Measurements from ENCODE around the gene CRYBG1. TPM values are rescaled to one million over a fixed set of nuclear protein-coding genes. Genes with fewer than 3 reads are reported as not detected.

The CRYBG1 gene
- total RNA-seq, 1 experiment from 2014 or later: 10.1 TPM

DNA sequence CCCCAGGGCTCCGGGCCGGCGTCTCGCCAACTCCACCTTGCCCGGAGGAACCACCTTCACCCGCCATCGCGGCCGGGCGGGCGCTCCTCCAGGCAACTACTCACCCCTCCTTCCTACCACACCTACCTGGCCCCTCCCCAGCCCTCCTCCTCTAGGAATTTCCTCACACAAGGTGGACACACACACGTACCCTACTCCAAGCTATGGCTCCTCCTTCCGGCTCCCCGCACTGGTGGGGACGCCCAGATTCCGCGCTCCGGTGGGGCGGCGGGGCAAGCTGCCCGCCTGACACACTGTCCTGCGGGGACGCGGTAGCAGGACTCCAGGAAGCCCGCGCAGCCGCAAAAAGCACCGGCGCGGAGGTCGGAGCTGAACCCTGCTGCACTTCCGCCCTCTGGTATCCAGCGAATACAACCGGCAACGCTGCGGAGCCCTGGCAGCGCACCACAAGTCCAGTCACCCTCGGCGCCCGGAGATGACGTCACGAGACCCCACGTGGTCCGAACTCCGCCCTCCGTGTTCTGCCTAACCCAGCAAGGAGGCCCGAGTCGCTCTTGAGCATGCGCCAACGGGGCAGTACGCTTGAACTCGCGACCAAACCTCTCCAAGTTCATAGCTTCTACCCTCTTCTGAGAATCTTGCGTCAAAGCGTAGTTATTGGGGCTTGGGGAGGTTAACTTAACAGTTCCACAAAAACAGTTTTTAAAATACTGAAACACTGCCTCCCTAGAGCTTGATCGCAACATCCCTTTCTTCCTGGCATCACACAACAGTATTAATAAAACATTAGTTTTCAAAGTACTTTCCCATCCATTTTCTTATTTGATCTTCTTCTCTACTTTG lies 35.0 kb upstream of the CRYBG1 start, which contains the start of gene ATG5:
Gene ATG5 (minus strand): TSS at position 425 of the 843 bp plus-strand sequence. CDS start 9,552 bp downstream, outside the sequence.
- Mint-ChIP-seq H3K4me3 (peak within 1 kb of the TSS; percentile 92), H3K4me1 (peaks cover 24% of the 10 kb centered on the region), H3K9me3 (no peaks in the 10 kb centered on the region; the same call in 1 of the 2 replicates), H3K27me3 (ENCODE audit: low read depth) (peaks cover 9% of the 10 kb centered on the region), H3K36me3 (peaks cover 3% of the 10 kb centered on the region; the same call in 1 of the 2 replicates), H3K27ac (peak within 1 kb of the TSS; percentile 93)
- ATAC-seq (peak; percentile 91), DNase-seq (ENCODE audit: low spot score) (peak; percentile 100)
- POLR2A ChIA-PET: interaction anchor here (0.6 to 1.0 kb wide), 2 partner anchors 427 to 788 kb away, joined by 3 to 4 read pairs; no protein-coding TSS in a partner anchor
- CTCF ChIA-PET: interaction anchor here (0.6 to 1.7 kb wide), 6 partner anchors 10 to 325 kb away, joined by 3 to 11 read pairs (median 6); partner anchors contain the start of gene CRYBG1
- TF ChIP-seq SP1 (CRISPR knock-in tag; conservative IDR thresholded peaks at IDR 0.05): peak; percentile 86
- peak; percentile 42; the same call in 1 of the 2 replicates for TF ChIP-seq ZNF121 (CRISPR knock-in tag; IDR thresholded peaks at IDR 0.05)
- no peak for TF ChIP-seq SMAD4 (CRISPR knock-in tag; IDR thresholded peaks at IDR 0.05)
- peak; percentile 71; the same call in 1 of the 2 replicates for TF ChIP-seq ETV6 (CRISPR knock-in tag; IDR thresholded peaks at IDR 0.05)
- 0 out of 2 replicates have a peak, but pooled peaks have one; percentile 54 for TF ChIP-seq ZNF232 (CRISPR knock-in tag; IDR thresholded peaks at IDR 0.05)
- TF ChIP-seq ARID4B (CRISPR knock-in tag; IDR thresholded peaks at IDR 0.05; ENCODE audit: borderline replicate concordance): peak; percentile 86; the same call in 1 of the 2 replicates
- TF ChIP-seq CBFB (CRISPR knock-in tag; IDR thresholded peaks at IDR 0.05; ENCODE audit: low read depth): 0 out of 2 replicates have a peak, but pooled peaks have one; percentile 79
- TF ChIP-seq FOXP4 (CRISPR knock-in tag; IDR thresholded peaks at IDR 0.05): peak; percentile 28; the same call in 1 of the 2 replicates
- TF ChIP-seq TP53 (CRISPR knock-in tag; IDR thresholded peaks at IDR 0.05): no peak
- TF ChIP-seq GABPB1 (CRISPR knock-in tag; IDR thresholded peaks at IDR 0.05): peak; percentile 63
- TF ChIP-seq JUN (CRISPR knock-in tag; IDR thresholded peaks at IDR 0.05): 0 out of 2 replicates have a peak, but pooled peaks have one; percentile 73
- TF ChIP-seq USF2 (CRISPR knock-in tag; IDR thresholded peaks at IDR 0.05): peak; percentile 98
- 0 out of 2 replicates have a peak, but pooled peaks have one; percentile 59 for TF ChIP-seq SMAD3 (CRISPR knock-in tag; IDR thresholded peaks at IDR 0.05; ENCODE audit: borderline replicate concordance)
- TF ChIP-seq ZNF138 (CRISPR knock-in tag; conservative IDR thresholded peaks at IDR 0.05): no peak
- peak; percentile 87; the same call in 1 of the 2 replicates for TF ChIP-seq FOXP1 (CRISPR knock-in tag; IDR thresholded peaks at IDR 0.05; ENCODE audit: borderline replicate concordance)
- 0 out of 2 replicates have a peak, but pooled peaks have one; percentile 53 for TF ChIP-seq CREB1 (CRISPR knock-in tag; IDR thresholded peaks at IDR 0.05)
- no peak for TF ChIP-seq FOXJ3 (CRISPR knock-in tag; IDR thresholded peaks at IDR 0.05; ENCODE audit: borderline replicate concordance)
- TF ChIP-seq, protein P1, sequence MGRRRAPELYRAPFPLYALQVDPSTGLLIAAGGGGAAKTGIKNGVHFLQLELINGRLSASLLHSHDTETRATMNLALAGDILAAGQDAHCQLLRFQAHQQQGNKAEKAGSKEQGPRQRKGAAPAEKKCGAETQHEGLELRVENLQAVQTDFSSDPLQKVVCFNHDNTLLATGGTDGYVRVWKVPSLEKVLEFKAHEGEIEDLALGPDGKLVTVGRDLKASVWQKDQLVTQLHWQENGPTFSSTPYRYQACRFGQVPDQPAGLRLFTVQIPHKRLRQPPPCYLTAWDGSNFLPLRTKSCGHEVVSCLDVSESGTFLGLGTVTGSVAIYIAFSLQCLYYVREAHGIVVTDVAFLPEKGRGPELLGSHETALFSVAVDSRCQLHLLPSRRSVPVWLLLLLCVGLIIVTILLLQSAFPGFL (CRISPR knock-in tag; IDR thresholded peaks at IDR 0.05; ENCODE audit: borderline replicate concordance): no peak
- peak; percentile 94 for TF ChIP-seq FOXK1 (CRISPR knock-in tag; IDR thresholded peaks at IDR 0.05)
- TF ChIP-seq, protein P2, sequence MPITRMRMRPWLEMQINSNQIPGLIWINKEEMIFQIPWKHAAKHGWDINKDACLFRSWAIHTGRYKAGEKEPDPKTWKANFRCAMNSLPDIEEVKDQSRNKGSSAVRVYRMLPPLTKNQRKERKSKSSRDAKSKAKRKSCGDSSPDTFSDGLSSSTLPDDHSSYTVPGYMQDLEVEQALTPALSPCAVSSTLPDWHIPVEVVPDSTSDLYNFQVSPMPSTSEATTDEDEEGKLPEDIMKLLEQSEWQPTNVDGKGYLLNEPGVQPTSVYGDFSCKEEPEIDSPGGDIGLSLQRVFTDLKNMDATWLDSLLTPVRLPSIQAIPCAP (CRISPR knock-in tag; IDR thresholded peaks at IDR 0.05): peak; percentile 70; the same call in 1 of the 2 replicates
- TF ChIP-seq, protein P3, sequence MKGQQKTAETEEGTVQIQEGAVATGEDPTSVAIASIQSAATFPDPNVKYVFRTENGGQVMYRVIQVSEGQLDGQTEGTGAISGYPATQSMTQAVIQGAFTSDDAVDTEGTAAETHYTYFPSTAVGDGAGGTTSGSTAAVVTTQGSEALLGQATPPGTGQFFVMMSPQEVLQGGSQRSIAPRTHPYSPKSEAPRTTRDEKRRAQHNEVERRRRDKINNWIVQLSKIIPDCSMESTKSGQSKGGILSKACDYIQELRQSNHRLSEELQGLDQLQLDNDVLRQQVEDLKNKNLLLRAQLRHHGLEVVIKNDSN (CRISPR knock-in tag; IDR thresholded peaks at IDR 0.05): peak; percentile 98
- TF ChIP-seq, protein P4, sequence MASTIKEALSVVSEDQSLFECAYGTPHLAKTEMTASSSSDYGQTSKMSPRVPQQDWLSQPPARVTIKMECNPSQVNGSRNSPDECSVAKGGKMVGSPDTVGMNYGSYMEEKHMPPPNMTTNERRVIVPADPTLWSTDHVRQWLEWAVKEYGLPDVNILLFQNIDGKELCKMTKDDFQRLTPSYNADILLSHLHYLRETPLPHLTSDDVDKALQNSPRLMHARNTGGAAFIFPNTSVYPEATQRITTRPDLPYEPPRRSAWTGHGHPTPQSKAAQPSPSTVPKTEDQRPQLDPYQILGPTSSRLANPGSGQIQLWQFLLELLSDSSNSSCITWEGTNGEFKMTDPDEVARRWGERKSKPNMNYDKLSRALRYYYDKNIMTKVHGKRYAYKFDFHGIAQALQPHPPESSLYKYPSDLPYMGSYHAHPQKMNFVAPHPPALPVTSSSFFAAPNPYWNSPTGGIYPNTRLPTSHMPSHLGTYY (CRISPR knock-in tag; IDR thresholded peaks at IDR 0.05): no peak
- TF ChIP-seq MAX (CRISPR knock-in tag; IDR thresholded peaks at IDR 0.05): peak; percentile 94
- peak; percentile 69; the same call in 1 of the 2 replicates for TF ChIP-seq ATF1 (CRISPR knock-in tag; IDR thresholded peaks at IDR 0.05)
- TF ChIP-seq OVOL2 (CRISPR knock-in tag; IDR thresholded peaks at IDR 0.05; ENCODE audit: borderline replicate concordance): no peak

All from WTC11 (cell line).